Transverse colon (tissue), 4 donors: ENCODE data around the gene ZNF438.

Source experiments
- EP300 ChIP-seq: sonication (generic); formaldehyde crosslinking; IDR thresholded peaks from one replicate; pipeline ENCODE4 v1.6.1; 2017; ENCODE audit warnings: antibody characterized with exemption, low read depth
- POLR2A ChIP-seq: fragments of 450-650 bp; IDR thresholded peaks from one replicate; pipeline ENCODE4 v1.6.1; 2016; ENCODE audit warnings: antibody characterized with exemption, mild to moderate bottlenecking, moderate library complexity
- POLR2AphosphoS5 ChIP-seq, 3 donors: sonication (generic); formaldehyde crosslinking; IDR thresholded peaks; one replicate each; pipeline ENCODE4 v1.6.1; 2016; ENCODE audit warnings: antibody characterized with exemption in 3 of 3
- TF ChIP-seq, protein P1 (sequence below), 5 experiments: fragments of 200-600 bp in 3 of 5; fragments of 450-650 bp in 2 of 5; sonication (generic) in 3 of 5; IDR thresholded peaks; 1 replicate in 2 of 5; 2 replicates in 3 of 5; pipeline ENCODE4 v1.5.1; 2016 to 2017; ENCODE audit warnings: antibody characterized with exemption in 5 of 5, inconsistent platforms in 3 of 5, mild to moderate bottlenecking in 2 of 5, moderate library complexity in 1 of 5

DNA sequence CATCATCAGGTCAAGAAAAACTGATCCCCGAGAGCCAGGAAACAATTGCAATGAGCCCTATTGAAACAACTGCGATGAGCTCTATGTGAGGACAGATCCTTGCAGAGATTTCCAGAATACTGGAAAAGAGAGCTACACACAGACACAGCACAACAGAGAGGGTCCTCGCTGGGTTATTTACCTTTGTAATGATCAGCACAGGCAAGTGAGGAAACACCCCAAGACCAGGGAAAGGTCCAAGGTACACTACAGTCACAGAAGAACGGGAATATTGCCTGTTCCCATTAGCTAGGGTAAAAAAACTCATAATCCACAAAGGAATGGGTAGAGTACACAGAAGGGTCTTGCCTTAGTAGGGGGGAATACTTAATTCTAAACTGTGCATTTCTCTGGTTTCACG, 152.7 kb downstream of the ZNF438 start:
- TF ChIP-seq POLR2AphosphoS5 (IDR thresholded peaks at IDR 0.05) (no peak), POLR2A (no peak), EP300 (no peak)
- TF ChIP-seq, protein P1, sequence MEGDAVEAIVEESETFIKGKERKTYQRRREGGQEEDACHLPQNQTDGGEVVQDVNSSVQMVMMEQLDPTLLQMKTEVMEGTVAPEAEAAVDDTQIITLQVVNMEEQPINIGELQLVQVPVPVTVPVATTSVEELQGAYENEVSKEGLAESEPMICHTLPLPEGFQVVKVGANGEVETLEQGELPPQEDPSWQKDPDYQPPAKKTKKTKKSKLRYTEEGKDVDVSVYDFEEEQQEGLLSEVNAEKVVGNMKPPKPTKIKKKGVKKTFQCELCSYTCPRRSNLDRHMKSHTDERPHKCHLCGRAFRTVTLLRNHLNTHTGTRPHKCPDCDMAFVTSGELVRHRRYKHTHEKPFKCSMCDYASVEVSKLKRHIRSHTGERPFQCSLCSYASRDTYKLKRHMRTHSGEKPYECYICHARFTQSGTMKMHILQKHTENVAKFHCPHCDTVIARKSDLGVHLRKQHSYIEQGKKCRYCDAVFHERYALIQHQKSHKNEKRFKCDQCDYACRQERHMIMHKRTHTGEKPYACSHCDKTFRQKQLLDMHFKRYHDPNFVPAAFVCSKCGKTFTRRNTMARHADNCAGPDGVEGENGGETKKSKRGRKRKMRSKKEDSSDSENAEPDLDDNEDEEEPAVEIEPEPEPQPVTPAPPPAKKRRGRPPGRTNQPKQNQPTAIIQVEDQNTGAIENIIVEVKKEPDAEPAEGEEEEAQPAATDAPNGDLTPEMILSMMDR (IDR thresholded peaks at IDR 0.05) = no peak
